GM18502 (cell line): ENCODE data around the gene THOC6.
"Not testable (repeated sequence)": the region's sequence is repeated elsewhere in the genome, so short reads cannot be mapped to it uniquely, and the experiment has no call there.

Source experiments
- ATAC-seq: cut with Tn5 transposase; IDR thresholded peaks from one replicate; pipeline ENCODE4 v1.9.1; 2021; ENCODE audit warnings: mild to moderate bottlenecking; ENCODE audit not compliant: unreplicated experiment, poor library complexity

THOC6 gene

GRCh38 chr16:3051009-3051408 is 27.2 kb downstream of the THOC6 start:
- ATAC-seq: no peak

- ATAC-seq: no peak
These were observed 27.7 kb downstream of the THOC6 start for GRCh38 chr16:3051494-3051893.

- not testable (repeated sequence) for ATAC-seq
These were observed 28.9 kb downstream of the THOC6 start for GRCh38 chr16:3052571-3053329.

- ATAC-seq: not testable (repeated sequence)
These were observed 29.5 kb downstream of the THOC6 start for GRCh38 chr16:3053330-3053710.

- ATAC-seq: no peak
These were observed 31.3 kb downstream of the THOC6 start for GRCh38 chr16:3054965-3055733.

GRCh38 chr16:3055734-3056115 is 31.9 kb downstream of the THOC6 start:
- not testable (repeated sequence) for ATAC-seq

GRCh38 chr16:3056336-3057180 is 32.7 kb downstream of the THOC6 start:
- ATAC-seq: no peak

GRCh38 chr16:3057181-3058138 is 33.6 kb downstream of the THOC6 start:
- ATAC-seq: no peak

- peak; percentile 33 for ATAC-seq
These were observed 34.5 kb downstream of the THOC6 start for GRCh38 chr16:3058139-3059030.

- ATAC-seq: peak; percentile 80
These were observed 35.3 kb downstream of the THOC6 start for GRCh38 chr16:3059041-3059722.

- no peak for ATAC-seq
These were observed 35.9 kb downstream of the THOC6 start for GRCh38 chr16:3059723-3060242.

GRCh38 chr16:3060339-3061127 is 36.7 kb downstream of the THOC6 start:
- ATAC-seq: no peak

GRCh38 chr16:3062553-3062952 is 38.7 kb downstream of the THOC6 start:
- no peak for ATAC-seq

GRCh38 chr16:3063625-3064386 is 40.0 kb downstream of the THOC6 start:
- ATAC-seq: no peak

GRCh38 chr16:3065069-3065741 is 41.4 kb downstream of the THOC6 start, which contains the start of gene IL32:
IL32 (plus strand) TSS chr16:3065640; CDS start chr16:3065812, 172 bp downstream.
- no peak for ATAC-seq
